Stomach (tissue), 9 donors: ENCODE measurements around the gene XYLT1. TPM values are rescaled to one million over a fixed set of nuclear protein-coding genes. Genes with fewer than 3 reads are reported as not detected.

Experiments used
- DNase-seq, 2 donors: peaks; one replicate each; pipeline versions ENCODE4 v3.0.0 to v3.0.0-alpha.2; 2013 to 2019
- H3K27ac ChIP-seq, 5 donors: fragments of 200-600 bp in 4 of 5; sonication (generic) in 4 of 5; one replicate each; pipeline ENCODE4 v1.5.1; 2013 to 2019; ENCODE audit warnings: mild to moderate bottlenecking in 1 of 5, moderate library complexity in 1 of 5
- H3K27me3 ChIP-seq, 3 donors: fragments of 200-600 bp; sonication (generic); one replicate each; pipeline ENCODE4 v1.5.1; 2017 to 2019; ENCODE audit warnings: mixed run types in 1 of 3
- H3K36me3 ChIP-seq, 4 donors: fragments of 200-600 bp; sonication (generic); 1 replicate in 3 of 4; 2 replicates in 1 of 4; pipeline ENCODE4 v1.5.1; 2016 to 2019
- H3K4me1 ChIP-seq, 4 donors: fragments of 200-600 bp; sonication (generic); one replicate each; pipeline ENCODE4 v1.5.1; 2016 to 2019
- H3K4me3 ChIP-seq, 4 donors: fragments of 200-600 bp; sonication (generic) in 3 of 4; one replicate each; pipeline ENCODE4 v1.5.1; 2016 to 2019; ENCODE audit warnings: mild to moderate bottlenecking in 1 of 4
- H3K9me3 ChIP-seq, 4 donors: fragments of 200-600 bp; sonication (generic); one replicate each; pipeline ENCODE4 v1.5.1; 2016 to 2019
- EP300 ChIP-seq: sonication (generic); formaldehyde crosslinking; IDR thresholded peaks from one replicate; pipeline ENCODE4 v1.6.1; 2017; ENCODE audit warnings: antibody characterized with exemption
- POLR2A ChIP-seq, 4 donors: fragments of 450-650 bp; IDR thresholded peaks; one replicate each; pipeline ENCODE4 v1.6.1; 2016; ENCODE audit warnings: antibody characterized with exemption in 4 of 4, control low read depth in 2 of 4, mild to moderate bottlenecking in 1 of 4, moderate library complexity in 1 of 4
- POLR2AphosphoS5 ChIP-seq, 3 donors: sonication (generic); formaldehyde crosslinking; IDR thresholded peaks; one replicate each; pipeline ENCODE4 v1.6.1; 2016; ENCODE audit warnings: antibody characterized with exemption in 3 of 3
- WGBS, 5 donors: extraction: QIAGEN DNeasy Blood & Tissue Kit in 3 of 5; methylation state at CpG; one replicate each; pipeline versions ENCODE4 v1.1.5 to v1.1.7; 2013 to 2018; 5-methylcytosine and 5-hydroxymethylcytosine counted together
- intact Hi-C: fragments of 100-400 bp; cut with DNase I; formaldehyde crosslinking; loops from one replicate; pipeline ENCODE4 v1.15.1; 2023; ENCODE audit warnings: low total_unique reads
- polyA plus RNA-seq, 3 donors: library from polyadenylated mRNA; stranded (reverse); fragments of 200-250 nt; gene quantifications; one replicate each; pipeline ENCODE4 v1.2.3, GENCODE V29; 2013
- total RNA-seq, 5 donors: library from RNA; depleted of rRNA; stranded (reverse); fragments of >200 nt; gene quantifications; one replicate each; pipeline versions ENCODE4 v1.1.0 to v1.2.3, GENCODE V29; 2014 to 2016
- TF ChIP-seq, protein P1 (sequence below), 7 experiments: fragments of 450-650 bp in 4 of 7; fragments of 200-600 bp in 3 of 7; sonication (generic) in 3 of 7; IDR thresholded peaks; one replicate each; pipeline ENCODE4 v1.5.1; 2016 to 2019; ENCODE audit warnings: antibody characterized with exemption in 7 of 7, control low read depth in 2 of 7, mild to moderate bottlenecking in 1 of 7
- donor health status: healthy with polysubstance abuse.
- donor health status: Bipolar disorder and iron deficiency.
- donor health status: healthy.

XYLT1 gene
- total and polyA plus RNA-seq, 8 donors, result 0.87 to 59.5 (median 9.5) TPM

DNA sequence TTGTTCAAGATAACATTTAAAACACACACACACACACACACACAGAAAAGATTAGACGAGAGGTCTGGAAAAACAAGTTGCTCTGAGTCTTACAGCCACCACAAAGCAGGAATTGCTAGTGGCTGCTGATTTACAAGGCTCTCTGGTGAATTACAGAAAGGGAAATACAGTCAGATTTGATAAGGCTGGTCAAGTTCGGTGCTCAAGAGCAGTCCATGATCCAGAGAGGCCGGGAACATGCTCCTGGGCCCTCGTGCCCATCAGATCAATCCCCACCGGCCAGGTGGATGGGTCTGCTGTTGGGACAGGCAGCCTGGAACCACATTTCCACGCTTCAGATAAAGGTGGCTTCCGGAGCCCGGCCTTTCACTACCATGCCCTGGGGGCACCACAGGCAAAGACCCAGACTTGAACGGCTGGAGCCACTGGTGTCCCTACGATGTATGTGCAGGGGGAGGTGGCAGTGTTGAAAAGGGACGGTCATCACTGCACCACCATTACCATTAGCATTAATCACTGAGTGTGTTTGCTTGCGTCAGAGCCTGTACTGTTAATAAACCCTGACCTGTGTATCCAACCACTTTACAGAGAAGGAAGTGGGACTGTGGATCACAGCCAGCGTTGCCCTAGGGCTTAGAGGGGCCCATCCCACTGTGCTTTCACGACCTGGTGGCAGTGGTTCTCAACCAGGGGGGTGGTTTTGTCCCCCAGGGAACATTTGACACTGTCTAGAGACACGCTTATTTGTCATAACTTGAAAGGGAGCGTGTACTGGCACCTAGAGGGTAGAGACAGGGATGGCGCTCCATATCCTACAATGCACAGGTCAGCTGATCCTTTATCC lies 95.1 kb downstream of the XYLT1 start:
- TF ChIP-seq, protein P1, sequence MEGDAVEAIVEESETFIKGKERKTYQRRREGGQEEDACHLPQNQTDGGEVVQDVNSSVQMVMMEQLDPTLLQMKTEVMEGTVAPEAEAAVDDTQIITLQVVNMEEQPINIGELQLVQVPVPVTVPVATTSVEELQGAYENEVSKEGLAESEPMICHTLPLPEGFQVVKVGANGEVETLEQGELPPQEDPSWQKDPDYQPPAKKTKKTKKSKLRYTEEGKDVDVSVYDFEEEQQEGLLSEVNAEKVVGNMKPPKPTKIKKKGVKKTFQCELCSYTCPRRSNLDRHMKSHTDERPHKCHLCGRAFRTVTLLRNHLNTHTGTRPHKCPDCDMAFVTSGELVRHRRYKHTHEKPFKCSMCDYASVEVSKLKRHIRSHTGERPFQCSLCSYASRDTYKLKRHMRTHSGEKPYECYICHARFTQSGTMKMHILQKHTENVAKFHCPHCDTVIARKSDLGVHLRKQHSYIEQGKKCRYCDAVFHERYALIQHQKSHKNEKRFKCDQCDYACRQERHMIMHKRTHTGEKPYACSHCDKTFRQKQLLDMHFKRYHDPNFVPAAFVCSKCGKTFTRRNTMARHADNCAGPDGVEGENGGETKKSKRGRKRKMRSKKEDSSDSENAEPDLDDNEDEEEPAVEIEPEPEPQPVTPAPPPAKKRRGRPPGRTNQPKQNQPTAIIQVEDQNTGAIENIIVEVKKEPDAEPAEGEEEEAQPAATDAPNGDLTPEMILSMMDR (IDR thresholded peaks at IDR 0.05), result no peak
- TF ChIP-seq EP300 (no peak), POLR2A (IDR thresholded peaks at IDR 0.05) (no peak), POLR2AphosphoS5 (IDR thresholded peaks at IDR 0.05) (no peak)
- intact Hi-C loops, result no loop called here
- Histone ChIP-seq H3K4me3 (no peak overlapping the region), H3K36me3 (no peaks in the 10 kb centered on the region), H3K27ac (peak overlapping the region; percentile 19 to 85 (median 68)), H3K27me3 (no peaks in the 10 kb centered on the region), H3K9me3 (no peaks in the 10 kb centered on the region), H3K4me1 (peaks cover 18 to 73% (median 47%) of the 10 kb centered on the region in 4 donors)
- WGBS, 5 donors, result 43 to 65% (median 44%) methylated on average over 15 to 17 of the region's 17 CpGs
- peak; percentile 42 to 82 for DNase-seq

DNA sequence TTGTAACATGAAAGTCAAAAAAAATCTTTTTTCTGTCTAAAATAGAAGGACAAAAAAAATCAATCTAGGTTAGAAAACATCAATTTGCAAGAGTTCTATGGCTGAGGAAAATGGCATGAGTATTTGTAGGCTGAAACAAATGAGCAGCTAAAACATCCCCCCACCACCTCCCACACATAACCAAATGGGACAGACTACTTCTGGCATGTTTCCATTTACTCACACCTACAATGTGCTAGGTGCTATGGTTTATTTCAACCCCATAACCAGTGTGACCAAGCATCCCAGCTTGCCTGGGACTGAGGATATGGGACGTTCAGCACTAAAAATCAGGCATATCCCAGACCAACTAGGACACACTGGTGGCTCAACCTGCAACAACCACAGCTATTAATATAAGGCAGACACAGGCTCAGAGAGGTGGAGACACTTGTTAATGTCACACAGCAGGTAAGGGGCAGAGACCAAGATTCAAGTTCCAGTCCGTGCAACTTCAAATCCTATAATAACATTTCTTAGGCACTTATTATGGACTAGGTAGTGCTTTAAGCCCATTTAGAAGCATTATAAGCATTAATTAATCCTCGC lies 96.0 kb downstream of the XYLT1 start:
- intact Hi-C loops, result no loop called here
- 83 to 89% (median 88%) methylated on average over 3 of the region's 3 CpGs for WGBS, 5 donors
- Histone ChIP-seq H3K4me3 (no peak overlapping the region), H3K4me1 (peaks cover 22 to 73% (median 50%) of the 10 kb centered on the region in 4 donors), H3K27me3 (no peaks in the 10 kb centered on the region), H3K27ac (peak overlapping the region in 2 of 5 donors; percentile 73 to 85), H3K9me3 (no peaks in the 10 kb centered on the region), H3K36me3 (no peaks in the 10 kb centered on the region)
- DNase-seq, result no peak
- TF ChIP-seq POLR2A (IDR thresholded peaks at IDR 0.05) (no peak), EP300 (no peak), POLR2AphosphoS5 (IDR thresholded peaks at IDR 0.05) (no peak)
- TF ChIP-seq, protein P1 (IDR thresholded peaks at IDR 0.05), result no peak

DNA sequence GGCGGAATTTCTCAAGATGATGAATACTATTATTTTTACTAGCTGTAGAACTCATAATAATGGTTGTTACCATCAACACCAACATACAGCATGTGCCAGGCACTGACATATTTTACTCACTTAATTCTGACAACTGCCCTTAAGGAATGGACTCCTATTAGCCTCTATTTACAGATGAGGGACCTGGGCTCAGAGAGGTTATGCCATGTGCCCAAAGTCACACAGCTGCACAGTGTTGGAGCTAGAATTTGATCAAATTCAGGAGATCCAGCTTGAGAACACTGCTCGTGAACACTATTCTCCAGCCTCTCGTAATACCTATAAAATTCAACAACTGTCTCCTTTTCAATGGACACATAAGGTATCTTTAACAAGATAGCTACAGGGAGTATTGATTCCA lies 97.2 kb downstream of the XYLT1 start:
- no peak for DNase-seq
- Histone ChIP-seq H3K36me3 (no peaks in the 10 kb centered on the region), H3K27ac (no peak overlapping the region), H3K4me1 (peaks cover 12 to 75% (median 48%) of the 10 kb centered on the region in 4 donors), H3K4me3 (no peak overlapping the region), H3K27me3 (no peaks in the 10 kb centered on the region), H3K9me3 (no peaks in the 10 kb centered on the region)
- intact Hi-C loops, result no loop called here
- 95 to 97% (median 96%) methylated on average over 3 of the region's 3 CpGs for WGBS, 5 donors
- TF ChIP-seq, protein P1 (IDR thresholded peaks at IDR 0.05), result no peak
- TF ChIP-seq POLR2AphosphoS5 (IDR thresholded peaks at IDR 0.05) (no peak), POLR2A (IDR thresholded peaks at IDR 0.05) (no peak), EP300 (no peak)

DNA sequence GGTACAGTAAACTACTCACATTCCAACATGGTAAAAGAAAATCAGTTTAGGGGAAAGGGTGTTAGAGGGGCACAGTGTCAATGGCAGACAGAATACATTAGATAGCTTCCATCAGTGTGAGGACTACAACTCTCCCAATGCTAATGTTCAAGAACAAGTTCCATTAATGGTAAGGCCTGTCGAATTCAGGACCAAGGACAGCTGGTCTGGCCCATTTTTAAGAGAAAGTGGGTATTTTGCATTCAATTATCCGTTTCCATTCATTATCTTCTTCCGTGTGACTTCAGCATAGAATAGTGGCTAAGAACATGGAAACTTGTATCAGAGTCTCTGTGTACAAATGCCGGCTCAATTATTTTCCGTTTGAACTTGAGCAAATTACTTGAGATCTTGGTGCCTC lies 98.4 kb downstream of the XYLT1 start:
- Histone ChIP-seq H3K27ac (no peak overlapping the region), H3K4me1 (peaks cover 10 to 75% (median 51%) of the 10 kb centered on the region in 4 donors), H3K36me3 (no peaks in the 10 kb centered on the region), H3K9me3 (no peaks in the 10 kb centered on the region), H3K27me3 (no peaks in the 10 kb centered on the region), H3K4me3 (no peak overlapping the region)
- TF ChIP-seq, protein P1 (IDR thresholded peaks at IDR 0.05), result no peak
- TF ChIP-seq POLR2AphosphoS5 (IDR thresholded peaks at IDR 0.05) (no peak), EP300 (no peak), POLR2A (IDR thresholded peaks at IDR 0.05) (no peak)
- DNase-seq, result no peak
- WGBS, 5 donors, result 82 to 86% (median 85%) methylated on average over 5 of the region's 5 CpGs
- intact Hi-C loops, result no loop called here
